NAMALWA (cell line): ENCODE results near the gene PDGFA.
A peak's percentile ranks its signal among the peaks of the same experiment; 100 is the strongest.

Experiments used
- DNase-seq: peaks from one replicate; pipeline ENCODE4 v3.0.0-alpha.2; 2015; ENCODE audit warnings: low spot score

Gene PDGFA

DNA sequence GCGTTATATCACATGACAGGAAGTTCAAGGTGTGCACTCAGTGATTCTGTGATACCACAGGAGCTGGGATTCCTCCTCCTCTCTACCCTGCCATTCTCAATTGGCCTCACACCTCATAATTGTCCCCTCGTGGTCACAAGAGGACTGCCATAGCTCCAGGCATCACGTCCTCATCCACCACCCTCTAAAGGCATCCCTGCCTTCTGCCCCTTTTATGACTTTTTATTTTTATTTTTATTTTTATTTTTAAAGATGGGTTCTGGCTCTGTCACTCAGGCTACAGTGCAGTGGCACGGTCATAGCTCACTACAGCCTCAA lies 47.0 kb downstream of the PDGFA start:
- no peak for DNase-seq

GRCh38 chr7:471866-472639 lies 47.6 kb downstream of the PDGFA start:
- no peak for DNase-seq

GRCh38 chr7:471191-471865 lies 48.3 kb downstream of the PDGFA start:
- DNase-seq, result no peak

GRCh38 chr7:469563-469961 lies 50.1 kb downstream of the PDGFA start:
- DNase-seq, result no peak

- no peak for DNase-seq
These were observed 50.7 kb downstream of the PDGFA start for GRCh38 chr7:468681-469562.

GRCh38 chr7:467856-468545 lies 51.6 kb downstream of the PDGFA start:
- DNase-seq, result no peak

DNA sequence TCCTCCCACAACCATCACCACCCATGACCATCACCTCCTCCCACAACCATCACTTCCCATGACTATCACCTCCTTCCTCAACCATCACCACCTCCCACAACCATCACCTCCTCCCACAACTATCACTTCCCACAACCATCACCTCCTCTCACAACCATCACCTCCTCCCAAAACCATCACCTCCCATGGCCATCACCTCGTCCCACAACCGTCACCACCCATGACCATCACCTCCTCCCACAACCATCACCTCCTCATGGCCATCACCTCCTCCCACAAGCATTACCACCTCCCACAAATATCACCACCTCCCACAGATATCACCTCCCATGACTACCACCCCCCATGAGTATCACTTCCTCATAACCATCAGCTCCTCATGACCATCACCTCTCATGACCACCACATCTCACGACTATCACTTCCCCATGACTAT lies 52.2 kb downstream of the PDGFA start:
- DNase-seq, result no peak

- DNase-seq, result no peak
These were observed 53.0 kb downstream of the PDGFA start for GRCh38 chr7:466465-467191.

GRCh38 chr7:465710-466400 lies 53.8 kb downstream of the PDGFA start:
- no peak for DNase-seq

- no peak for DNase-seq
These were observed 54.9 kb downstream of the PDGFA start for GRCh38 chr7:464454-465401.

GRCh38 chr7:463817-464453 lies 55.7 kb downstream of the PDGFA start:
- DNase-seq, result no peak

- DNase-seq, result no peak
These were observed 56.3 kb downstream of the PDGFA start for GRCh38 chr7:463362-463781.

DNA sequence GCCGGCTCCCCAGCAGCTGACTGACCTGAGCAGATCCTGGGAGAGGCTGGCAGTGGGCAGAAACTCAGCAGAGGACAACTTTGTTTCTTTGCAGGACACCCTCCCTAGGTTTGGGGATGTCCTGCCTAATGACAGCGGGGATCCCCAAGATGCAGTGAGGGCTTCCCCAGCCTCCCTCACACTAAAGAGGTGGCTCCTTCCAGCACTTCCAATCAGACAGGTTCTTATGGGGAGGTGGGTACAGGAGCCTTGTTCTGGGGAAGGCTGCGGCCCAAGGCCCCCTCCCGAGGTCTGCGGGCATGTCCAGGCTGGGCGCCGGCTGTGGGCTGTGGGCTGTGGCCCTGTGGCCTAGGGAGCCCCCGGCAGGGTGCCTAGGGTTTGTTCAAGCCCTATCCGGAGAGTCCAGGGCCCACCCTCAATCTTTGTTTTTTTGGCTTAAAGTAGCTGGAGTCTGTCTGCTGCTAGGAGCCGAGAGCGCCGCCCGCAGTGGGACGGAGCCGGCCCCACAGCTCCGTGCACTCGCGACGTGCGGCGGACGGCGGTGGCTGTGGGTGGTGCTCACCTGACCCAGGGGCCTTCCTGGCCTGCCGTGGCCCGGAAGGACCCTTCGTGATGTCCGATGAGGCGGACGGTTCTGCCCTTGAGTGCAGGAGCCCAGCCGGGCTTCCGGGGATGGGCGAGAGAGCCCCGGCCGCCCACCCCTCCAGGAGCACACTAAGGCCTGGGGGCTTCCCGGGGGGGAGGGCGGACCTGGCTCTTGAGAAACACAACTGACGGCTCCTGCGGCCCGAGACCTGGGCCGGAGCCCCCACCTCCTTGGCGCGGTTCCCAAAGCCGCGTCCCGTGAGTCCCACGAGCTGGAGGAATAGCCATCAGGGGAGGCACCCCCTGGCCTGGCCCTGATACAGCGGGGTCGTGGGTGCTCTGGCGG lies 57.2 kb downstream of the PDGFA start:
- DNase-seq, result no peak

DNA sequence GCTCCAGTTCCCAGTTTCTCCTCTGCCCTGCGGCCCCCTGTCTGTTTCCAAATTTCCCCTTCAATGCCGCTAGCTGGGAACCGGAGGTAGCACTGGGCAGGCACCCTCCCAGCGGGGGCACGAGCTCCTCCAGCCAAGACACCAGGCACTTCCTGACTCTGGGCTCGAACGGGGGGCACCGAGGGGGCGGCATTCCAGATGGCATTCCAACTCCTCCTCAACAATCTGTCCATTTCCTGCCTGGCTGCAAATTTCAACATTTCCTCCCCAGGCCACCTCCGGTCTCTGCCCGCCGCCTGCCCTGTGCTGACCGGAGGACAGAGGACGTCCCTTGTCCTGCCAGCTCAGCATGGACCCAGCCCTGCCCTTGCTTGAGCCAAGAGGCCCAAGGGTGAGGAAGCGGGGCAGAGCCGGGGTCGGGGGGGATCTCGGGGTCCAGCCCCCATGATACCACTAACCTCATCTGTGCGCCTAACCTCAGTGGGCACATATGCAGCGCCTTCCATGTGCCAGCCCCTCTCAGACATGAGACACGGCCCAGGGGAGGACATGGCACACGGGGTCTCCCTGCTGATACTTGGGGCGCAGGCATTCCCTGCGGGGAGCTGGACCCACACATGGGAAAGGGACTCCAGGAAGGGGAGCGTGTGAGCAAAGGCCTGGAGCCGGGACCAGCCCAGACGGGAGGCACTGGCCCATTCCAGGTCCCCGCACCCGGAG lies 58.0 kb downstream of the PDGFA start:
- DNase-seq, result no peak

DNA sequence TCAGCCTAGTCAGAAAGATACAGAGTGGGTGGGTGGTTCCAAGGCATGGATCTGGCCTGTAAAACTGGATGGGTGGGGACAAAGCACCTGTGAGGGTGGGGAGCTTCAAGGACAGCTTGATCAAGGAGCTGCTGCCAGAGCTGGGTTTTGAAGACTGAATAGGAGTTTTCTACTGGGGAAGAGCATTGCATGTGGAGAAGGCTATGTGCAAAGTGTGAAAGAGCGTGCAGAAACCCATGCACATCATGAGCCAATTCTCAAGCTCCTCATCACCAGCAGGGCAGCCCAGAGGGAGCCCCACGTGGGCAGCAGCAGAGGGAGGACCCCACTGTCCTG lies 58.6 kb downstream of the PDGFA start:
- DNase-seq, result peak; percentile 25

- no peak for DNase-seq
These were observed 59.1 kb downstream of the PDGFA start for GRCh38 chr7:460374-461116.
